Fibroblast of mammary gland (primary cell): Measurements from ENCODE around the gene HOXD13.

Experiments
- DNase-seq: peaks from one replicate; pipeline ENCODE4 v3.0.0-alpha.2; 2010; ENCODE audit warnings: low read depth
- H3K4me3 ChIP-seq: 2 replicates; pipeline ENCODE4 v1.5.1; 2011; ENCODE audit warnings: low read depth, mild to moderate bottlenecking, low read length, moderate library complexity; ENCODE audit not compliant: control insufficient read depth
- TF ChIP-seq, protein P1 (sequence below): conservative IDR thresholded peaks from 2 replicates; pipeline ENCODE4 v1.5.1; 2011; ENCODE audit warnings: low read depth, low read length, inconsistent platforms; ENCODE audit not compliant: control insufficient read depth, insufficient read depth

Gene HOXD13

DNA sequence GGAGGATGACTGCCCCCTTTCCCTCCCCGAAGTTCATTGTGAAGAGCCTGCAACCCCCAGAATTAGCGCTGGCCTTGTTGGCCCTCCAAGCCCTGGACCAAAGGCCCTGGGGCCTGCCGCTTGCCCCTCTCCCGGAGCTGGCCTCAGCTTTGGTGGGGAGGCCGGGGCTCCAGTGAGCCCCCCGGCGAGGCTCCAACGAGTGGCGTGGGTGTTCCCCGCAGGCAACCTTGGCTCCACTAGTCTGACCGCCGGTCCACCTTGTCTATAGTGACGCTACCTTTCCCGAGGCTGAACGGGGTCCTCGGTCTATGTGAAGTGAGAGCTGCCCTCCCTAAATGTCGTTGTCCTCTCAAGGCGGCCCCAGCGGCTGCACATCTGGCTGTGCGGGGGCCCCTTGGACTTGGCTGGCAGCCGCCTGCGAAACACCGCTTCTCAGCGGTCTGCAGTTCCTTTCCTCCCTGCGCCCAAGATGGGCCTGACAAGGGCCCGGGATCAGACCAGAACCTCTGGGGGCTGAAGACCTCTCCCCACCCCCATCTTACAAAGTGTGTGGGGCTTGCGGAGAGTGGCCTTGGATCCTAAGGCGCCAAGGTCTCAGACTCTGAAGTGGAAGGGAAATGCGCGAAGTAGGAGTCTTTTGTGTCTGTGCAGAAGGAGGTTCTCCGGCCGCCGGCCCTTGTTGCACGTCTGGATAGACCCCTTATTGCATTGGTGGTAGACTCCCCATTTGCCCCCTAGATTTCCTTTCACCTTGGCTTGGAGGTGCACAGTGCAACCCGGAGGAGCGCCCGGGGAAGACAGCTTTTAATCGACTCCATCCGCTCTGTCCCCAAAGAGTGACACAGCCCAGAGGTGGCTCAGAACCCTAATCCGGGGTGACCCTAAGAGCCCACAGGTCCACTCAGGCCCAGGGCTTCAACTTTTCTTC is 20.1 kb downstream of the HOXD13 start:
- no peak overlapping the region for H3K4me3 ChIP-seq
- DNase-seq = no peak
- TF ChIP-seq, protein P1, sequence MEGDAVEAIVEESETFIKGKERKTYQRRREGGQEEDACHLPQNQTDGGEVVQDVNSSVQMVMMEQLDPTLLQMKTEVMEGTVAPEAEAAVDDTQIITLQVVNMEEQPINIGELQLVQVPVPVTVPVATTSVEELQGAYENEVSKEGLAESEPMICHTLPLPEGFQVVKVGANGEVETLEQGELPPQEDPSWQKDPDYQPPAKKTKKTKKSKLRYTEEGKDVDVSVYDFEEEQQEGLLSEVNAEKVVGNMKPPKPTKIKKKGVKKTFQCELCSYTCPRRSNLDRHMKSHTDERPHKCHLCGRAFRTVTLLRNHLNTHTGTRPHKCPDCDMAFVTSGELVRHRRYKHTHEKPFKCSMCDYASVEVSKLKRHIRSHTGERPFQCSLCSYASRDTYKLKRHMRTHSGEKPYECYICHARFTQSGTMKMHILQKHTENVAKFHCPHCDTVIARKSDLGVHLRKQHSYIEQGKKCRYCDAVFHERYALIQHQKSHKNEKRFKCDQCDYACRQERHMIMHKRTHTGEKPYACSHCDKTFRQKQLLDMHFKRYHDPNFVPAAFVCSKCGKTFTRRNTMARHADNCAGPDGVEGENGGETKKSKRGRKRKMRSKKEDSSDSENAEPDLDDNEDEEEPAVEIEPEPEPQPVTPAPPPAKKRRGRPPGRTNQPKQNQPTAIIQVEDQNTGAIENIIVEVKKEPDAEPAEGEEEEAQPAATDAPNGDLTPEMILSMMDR = no peak

DNA sequence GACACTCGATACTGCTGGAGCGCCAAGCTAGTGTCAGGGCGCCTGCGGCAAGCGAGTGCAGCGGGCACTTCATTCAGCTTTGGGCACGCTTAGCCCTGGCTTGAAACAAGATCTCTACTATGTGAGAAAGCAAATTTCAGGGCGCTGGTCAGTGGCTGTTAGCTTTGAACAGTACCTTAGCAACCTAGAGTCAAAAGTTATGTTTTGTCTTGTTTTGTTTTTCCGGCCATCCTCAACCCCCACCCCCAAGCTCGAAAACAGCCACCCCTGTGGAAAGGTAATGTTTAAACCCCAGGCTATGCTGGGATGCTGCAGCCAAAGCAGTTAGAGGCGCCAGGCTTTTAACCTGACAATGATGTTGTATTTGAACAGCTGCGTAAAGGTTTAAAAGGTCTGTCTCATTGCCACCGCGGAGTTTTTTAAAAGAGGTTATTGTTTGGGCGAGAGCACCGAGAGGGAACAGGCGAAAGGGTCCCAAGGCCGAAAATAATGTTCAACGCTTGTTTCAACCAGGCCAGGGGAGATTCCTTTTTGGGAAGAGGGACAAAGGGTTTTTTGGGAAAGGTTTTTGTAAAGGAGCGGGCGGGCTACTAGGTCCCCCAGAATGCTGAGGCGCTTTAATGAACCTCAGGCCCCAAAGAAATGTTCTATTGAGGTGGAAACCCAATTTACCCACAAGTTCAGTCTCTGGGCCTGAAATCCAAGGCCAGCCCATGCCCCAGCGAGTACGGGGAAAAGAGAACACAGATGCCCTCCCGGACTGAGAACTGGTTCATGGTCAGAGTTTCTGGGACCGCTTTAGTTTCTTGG is 21.8 kb downstream of the HOXD13 start:
- no peak for DNase-seq
- TF ChIP-seq, protein P1 = no peak
- no peak overlapping the region for H3K4me3 ChIP-seq

DNA sequence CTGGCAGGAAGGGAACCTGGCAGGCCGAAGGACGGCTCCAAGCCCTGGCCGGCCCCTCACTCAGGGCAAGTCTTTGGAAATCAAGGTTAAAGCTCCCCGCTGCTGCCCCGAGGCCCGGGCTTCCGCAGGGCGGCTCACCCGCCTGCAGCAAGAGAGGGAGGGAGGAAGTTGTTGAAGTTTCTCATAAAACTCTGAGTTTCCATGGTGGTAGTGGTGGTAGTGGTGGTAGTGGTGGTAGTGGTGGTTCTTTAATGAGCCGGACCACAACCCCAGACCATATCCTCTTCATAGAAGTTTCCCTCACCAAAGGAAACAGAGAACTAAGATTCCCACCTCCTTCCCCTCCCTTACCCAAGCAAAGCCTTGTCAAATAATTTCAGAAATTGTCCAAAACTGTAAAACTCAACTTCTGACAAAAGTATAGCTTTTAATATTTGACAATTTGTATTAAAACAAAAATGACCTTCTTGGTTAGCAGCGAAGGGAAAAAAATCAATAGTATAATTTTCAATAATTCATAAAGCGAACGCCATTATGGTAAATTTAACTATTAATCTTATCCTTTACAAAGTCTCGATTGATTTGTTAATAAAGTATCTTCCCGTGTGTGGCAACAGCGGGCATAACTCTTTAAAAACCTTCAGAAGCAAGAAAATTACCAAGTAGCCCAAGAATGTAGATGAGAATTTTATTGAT is 22.6 kb downstream of the HOXD13 start:
- DNase-seq = no peak
- H3K4me3 ChIP-seq = no peak overlapping the region
- TF ChIP-seq, protein P1 = no peak

DNA sequence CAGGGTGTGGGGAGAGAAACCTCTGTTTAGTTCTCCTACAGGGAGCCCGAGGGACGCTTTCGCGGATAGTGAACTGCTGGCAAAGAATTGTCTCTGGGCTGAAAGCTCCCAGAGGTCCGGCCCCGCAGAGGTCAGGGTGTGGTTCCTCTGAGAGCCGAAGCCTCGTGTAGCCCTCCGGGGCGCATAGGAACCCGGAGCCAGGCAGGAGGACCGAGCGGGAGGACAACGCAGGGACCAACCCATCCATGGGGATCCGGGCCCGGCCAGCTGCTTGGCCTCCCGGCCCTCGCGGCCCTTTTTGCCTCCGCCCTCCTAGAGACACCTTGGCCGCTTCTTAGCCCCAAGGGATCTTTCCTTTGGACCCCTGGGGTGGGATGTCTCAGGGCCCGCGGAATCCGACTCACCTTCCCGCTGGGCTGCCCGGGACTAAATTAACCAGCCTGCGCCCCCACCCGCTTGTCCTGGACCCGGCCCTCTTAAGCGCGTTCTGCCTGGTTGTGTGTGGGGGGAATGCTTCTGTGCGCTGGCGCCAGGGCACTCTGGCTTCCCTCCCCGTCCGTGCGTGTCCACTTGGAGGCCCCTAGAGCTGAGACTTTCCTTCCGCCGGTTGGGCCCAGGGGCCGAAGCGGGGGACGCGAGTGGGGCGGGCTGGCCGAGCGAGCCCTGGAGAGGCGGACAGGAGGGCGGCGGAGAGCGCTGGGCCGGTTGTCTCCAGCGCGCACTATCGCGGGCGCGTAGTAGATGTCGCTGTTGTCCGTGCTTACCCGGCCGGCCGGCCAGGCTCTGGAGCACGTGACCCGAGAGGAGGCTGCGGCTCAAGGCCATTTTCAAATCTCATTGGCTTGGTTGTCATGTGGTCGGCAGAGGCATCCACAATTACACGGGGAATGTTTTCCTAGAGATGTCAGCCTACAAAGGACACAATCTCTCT is 23.6 kb downstream of the HOXD13 start, which contains the start of gene HOXD10:
HOXD10 (plus strand) TSS at position 896 of the 931 bp plus-strand sequence. CDS start 56 bp downstream, outside the sequence.
- peak; percentile 81 for DNase-seq
- TF ChIP-seq, protein P1 = peak; percentile 40
- H3K4me3 ChIP-seq = peak within 1 kb of the TSS; percentile 33

DNA sequence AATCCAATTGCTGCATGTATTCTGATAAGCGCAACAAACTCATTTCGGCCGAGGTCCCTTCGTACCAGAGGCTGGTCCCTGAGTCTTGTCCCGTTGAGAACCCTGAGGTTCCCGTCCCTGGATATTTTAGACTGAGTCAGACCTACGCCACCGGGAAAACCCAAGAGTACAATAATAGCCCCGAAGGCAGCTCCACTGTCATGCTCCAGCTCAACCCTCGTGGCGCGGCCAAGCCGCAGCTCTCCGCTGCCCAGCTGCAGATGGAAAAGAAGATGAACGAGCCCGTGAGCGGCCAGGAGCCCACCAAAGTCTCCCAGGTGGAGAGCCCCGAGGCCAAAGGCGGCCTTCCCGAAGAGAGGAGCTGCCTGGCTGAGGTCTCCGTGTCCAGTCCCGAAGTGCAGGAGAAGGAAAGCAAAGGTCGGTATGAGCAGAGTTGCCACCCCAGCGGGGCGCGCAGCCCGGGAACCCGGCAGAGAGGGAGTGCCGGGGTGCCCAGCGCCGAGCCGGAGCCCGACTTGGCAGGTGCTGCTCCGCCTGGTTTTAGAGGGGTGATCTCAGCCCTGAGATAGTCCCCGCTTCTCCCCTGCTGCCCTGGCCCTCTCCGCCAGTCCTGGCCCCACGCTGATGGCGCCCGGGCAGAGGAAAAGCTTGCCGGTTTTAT is 24.8 kb downstream of the HOXD13 start:
- TF ChIP-seq, protein P1 = no peak
- no peak overlapping the region for H3K4me3 ChIP-seq
- no peak for DNase-seq
